Glutamatergic neuron (in vitro differentiated cells): ENCODE data around the gene AMER1. TPM values are rescaled to one million over a fixed set of nuclear protein-coding genes. Genes with fewer than 3 reads are reported as not detected.

ENCODE experiments used
- DNase-seq: peaks from one replicate; pipeline ENCODE4 v3.0.0; 2022
- H3K27ac Mint-ChIP-seq: one replicate; pipeline ENCODE4 v1.8.0; 2020; ENCODE audit warnings: mild to moderate bottlenecking, mixed read lengths, inconsistent platforms; ENCODE audit not compliant: unreplicated experiment
- H3K27me3 Mint-ChIP-seq: one replicate; pipeline ENCODE4 v1.8.0; 2020; ENCODE audit warnings: mild to moderate bottlenecking, moderate library complexity, mixed read lengths, inconsistent platforms; ENCODE audit not compliant: unreplicated experiment
- H3K36me3 Mint-ChIP-seq: one replicate; pipeline ENCODE4 v1.8.0; 2020; ENCODE audit warnings: mild to moderate bottlenecking, mixed read lengths, inconsistent platforms; ENCODE audit not compliant: unreplicated experiment
- H3K4me1 Mint-ChIP-seq: one replicate; pipeline ENCODE4 v1.8.0; 2020; ENCODE audit warnings: mild to moderate bottlenecking, low read depth, mixed read lengths, inconsistent platforms; ENCODE audit not compliant: unreplicated experiment
- H3K4me3 Mint-ChIP-seq: one replicate; pipeline ENCODE4 v1.8.0; 2020; ENCODE audit warnings: mild to moderate bottlenecking, mixed read lengths, inconsistent platforms; ENCODE audit not compliant: unreplicated experiment
- H3K9me3 Mint-ChIP-seq: one replicate; pipeline ENCODE4 v1.8.0; 2020; ENCODE audit warnings: mild to moderate bottlenecking, moderate library complexity, mixed read lengths, inconsistent platforms; ENCODE audit not compliant: unreplicated experiment
- CTCF ChIP-seq: fragments of 200-600 bp; sonication (generic); IDR thresholded peaks from one replicate; pipeline ENCODE4 v1.5.0; 2021; ENCODE audit not compliant: partially characterized antibody, unreplicated experiment
- total RNA-seq: library from RNA; stranded (reverse); fragmentation: NEBNext Ultra II Directional; extraction: Animal tissue kit (Norgen Biotek cat#: 25700); gene quantifications from one replicate; pipeline ENCODE4 v1.2.1, GENCODE V29; 2021; ENCODE audit not compliant: unreplicated experiment

AMER1 gene
- total RNA-seq, 1 donor from 2014 or later, result 11.3 TPM

- H3K27ac Mint-ChIP-seq, result no peak overlapping the region
- H3K27me3 Mint-ChIP-seq, result peaks cover 4% of the 10 kb centered on the region
- no peak overlapping the region for H3K4me3 Mint-ChIP-seq
- TF ChIP-seq CTCF, result no peak
- peaks cover 11% of the 10 kb centered on the region for H3K4me1 Mint-ChIP-seq
- no peaks in the 10 kb centered on the region for H3K36me3 Mint-ChIP-seq
- no peak for DNase-seq
- peaks cover 5% of the 10 kb centered on the region for H3K9me3 Mint-ChIP-seq
Observed at GRCh38 chrX:64202808-64203325, 2.6 kb downstream of the AMER1 start.

GRCh38 chrX:64198036-64198435, 7.5 kb downstream of the AMER1 start:
- H3K27ac Mint-ChIP-seq, result no peak overlapping the region
- H3K27me3 Mint-ChIP-seq, result peaks cover 1% of the 10 kb centered on the region
- no peaks in the 10 kb centered on the region for H3K36me3 Mint-ChIP-seq
- no peak for DNase-seq
- no peak for TF ChIP-seq CTCF
- no peak overlapping the region for H3K4me3 Mint-ChIP-seq
- H3K9me3 Mint-ChIP-seq, result peaks cover under 1% of the 10 kb centered on the region
- peaks cover 8% of the 10 kb centered on the region for H3K4me1 Mint-ChIP-seq

- Mint-ChIP-seq H3K36me3 (peaks cover 4% of the 10 kb centered on the region), H3K4me1 (peaks cover 4% of the 10 kb centered on the region), H3K4me3 (no peak overlapping the region), H3K27ac (no peak overlapping the region), H3K9me3 (no peaks in the 10 kb centered on the region), H3K27me3 (peaks cover 1% of the 10 kb centered on the region)
- no peak for TF ChIP-seq CTCF
- no peak for DNase-seq
Observed at GRCh38 chrX:64196606-64197005, 8.9 kb downstream of the AMER1 start.

GRCh38 chrX:64195862-64196261, 9.6 kb downstream of the AMER1 start:
- H3K27me3 Mint-ChIP-seq, result peaks cover 1% of the 10 kb centered on the region
- no peaks in the 10 kb centered on the region for H3K9me3 Mint-ChIP-seq
- TF ChIP-seq CTCF, result no peak
- H3K4me1 Mint-ChIP-seq, result no peaks in the 10 kb centered on the region
- peaks cover 4% of the 10 kb centered on the region for H3K36me3 Mint-ChIP-seq
- no peak for DNase-seq
- H3K4me3 Mint-ChIP-seq, result no peak overlapping the region
- no peak overlapping the region for H3K27ac Mint-ChIP-seq

- TF ChIP-seq CTCF, result no peak
- DNase-seq, result no peak
- peaks cover 4% of the 10 kb centered on the region for H3K36me3 Mint-ChIP-seq
- no peak overlapping the region for H3K27ac Mint-ChIP-seq
- no peak overlapping the region for H3K4me3 Mint-ChIP-seq
- H3K27me3 Mint-ChIP-seq, result peaks cover 1% of the 10 kb centered on the region
- H3K4me1 Mint-ChIP-seq, result no peaks in the 10 kb centered on the region
- H3K9me3 Mint-ChIP-seq, result no peaks in the 10 kb centered on the region
Observed at GRCh38 chrX:64192673-64193072, 12.8 kb downstream of the AMER1 start.
